GM18861 (cell line): Measurements from ENCODE around the gene WDR88.
"Not testable (repeated sequence)": the region's sequence is repeated elsewhere in the genome, so short reads cannot be mapped to it uniquely, and the experiment has no call there.

Source experiments
- ATAC-seq: cut with Tn5 transposase; IDR thresholded peaks from one replicate; pipeline ENCODE4 v1.9.1; 2021; ENCODE audit not compliant: unreplicated experiment

WDR88 gene

DNA sequence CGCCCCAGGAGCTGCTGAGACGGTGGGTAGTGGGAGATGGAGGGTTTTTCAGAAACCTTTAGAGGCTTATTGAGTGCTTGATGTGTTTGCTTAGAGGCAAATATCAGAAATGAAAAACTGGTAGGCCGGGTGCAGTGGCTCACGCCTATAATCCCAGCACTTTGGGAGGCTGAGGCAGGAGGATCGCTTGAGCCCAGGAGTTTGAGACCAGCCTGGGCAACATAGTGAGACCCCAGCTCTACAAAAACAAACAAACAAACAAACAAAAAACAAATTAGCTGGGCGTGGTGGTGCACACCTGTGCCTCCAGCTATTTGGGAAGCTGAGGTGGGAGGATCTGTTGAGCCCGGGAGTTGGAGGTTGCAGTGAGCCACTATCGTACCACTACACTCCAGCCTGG lies 5.2 kb upstream of the WDR88 start:
- ATAC-seq, result not testable (repeated sequence)

DNA sequence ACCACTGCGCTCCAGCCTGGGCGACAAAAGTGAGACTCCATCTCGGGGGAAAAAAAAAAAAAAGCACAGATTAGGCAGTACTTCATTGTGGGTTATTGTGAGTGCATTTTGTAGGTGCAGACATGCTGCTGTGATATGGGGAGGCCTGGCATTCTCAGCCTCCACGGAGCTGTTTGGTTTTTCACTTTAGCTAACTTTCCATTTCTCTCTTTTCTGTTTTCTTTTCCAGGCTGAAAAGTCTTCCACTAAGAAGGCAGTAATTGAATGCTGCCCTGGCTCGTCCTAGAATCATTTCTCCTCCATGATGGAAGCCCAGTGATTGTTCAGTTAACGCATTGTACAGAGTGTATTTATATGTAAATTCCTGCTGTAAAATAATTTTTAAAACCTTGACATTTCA lies 2.0 kb upstream of the WDR88 start:
- no peak for ATAC-seq

DNA sequence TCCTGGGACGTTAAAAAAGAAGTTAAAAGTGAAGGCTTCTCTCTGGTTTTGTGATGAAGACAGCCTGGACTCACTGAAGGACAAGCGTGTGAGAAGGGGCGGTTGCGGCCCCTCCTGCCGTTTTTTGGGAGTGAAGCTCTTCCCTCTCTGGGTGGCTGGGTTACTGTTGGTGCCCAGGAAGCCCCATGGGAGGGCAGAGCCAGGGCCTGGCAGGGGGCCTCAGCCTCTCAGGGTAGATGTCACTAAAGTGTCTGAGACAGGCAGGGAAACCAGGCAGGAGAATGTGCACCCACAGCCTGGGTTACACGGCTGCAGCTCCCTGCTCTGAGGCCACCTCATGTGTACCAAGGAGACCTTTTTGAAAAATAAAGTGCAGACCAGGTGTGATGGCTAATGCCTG lies 1.5 kb upstream of the WDR88 start:
- ATAC-seq, result no peak

DNA sequence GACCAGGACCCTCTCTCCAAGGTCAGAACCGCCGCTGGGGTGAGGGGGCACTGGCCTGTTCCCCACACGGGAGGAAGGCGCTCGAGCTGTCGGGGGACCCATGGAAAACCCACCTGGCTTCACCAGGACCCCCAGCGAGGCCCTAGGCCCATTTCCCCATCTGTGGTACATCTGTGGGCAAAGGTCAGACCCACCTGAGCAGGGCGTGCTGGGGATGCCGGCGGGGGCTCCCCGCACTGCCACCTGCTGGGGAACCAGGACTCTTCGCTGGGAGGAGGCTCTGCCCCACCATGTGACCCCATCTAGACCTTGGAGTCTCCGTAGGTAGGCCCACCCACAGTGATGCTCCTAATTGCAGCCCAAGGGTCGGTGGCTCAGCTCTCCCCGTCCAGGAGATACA lies 511 bp downstream of the WDR88 start:
- no peak for ATAC-seq

DNA sequence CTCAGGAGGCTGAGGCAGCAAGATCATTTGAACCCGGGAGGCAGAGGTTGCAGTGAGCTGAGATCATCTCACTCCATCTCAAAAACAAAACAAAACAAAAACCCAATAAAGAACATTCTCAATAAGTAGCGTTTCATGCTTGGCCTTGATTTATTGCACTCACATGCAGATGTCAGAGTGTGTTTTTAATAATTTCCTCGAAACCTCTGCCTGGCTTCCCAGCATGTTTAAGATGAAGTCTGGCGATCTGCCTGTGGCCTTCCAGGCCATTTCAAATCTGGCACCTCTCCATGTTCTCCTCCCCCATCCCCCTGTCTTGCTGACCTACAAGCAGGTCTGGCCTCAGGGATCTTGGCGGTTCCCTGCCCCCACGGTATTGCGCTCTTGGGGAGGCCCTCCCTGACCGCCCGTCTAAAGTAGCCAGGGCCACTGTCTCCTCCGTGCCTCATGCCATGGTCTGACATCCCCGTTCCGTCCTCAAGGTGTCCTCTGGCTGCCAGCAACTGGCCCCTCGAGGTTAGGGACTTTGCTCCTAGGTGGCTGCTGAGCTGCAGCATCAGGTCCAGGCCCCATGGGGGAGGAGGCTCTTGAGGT lies 1.6 kb downstream of the WDR88 start:
- ATAC-seq, result no peak

DNA sequence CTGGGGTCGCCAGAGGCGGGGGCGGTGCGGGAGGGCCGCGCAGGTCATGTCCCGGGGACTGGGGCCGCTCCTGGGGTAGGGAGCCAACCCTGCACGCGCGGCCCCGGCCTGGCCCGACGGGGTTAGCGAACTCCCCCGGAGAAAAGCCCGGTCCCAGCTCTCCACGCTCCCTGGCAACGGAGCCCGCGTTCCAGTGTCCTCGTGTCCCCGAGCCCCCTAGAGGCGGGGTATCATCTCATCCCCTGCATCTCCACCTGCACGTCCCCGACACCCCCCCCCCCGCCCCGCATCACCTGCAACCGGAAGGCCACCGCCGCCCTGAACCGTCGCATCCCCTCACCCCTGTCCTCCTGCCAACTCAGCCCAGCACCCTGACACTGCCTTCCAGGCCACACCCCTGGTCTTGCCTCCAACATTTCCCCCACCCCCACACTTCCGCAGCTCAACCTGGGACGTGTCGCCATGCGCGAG lies 2.7 kb downstream of the WDR88 start:
- ATAC-seq, result no peak

DNA sequence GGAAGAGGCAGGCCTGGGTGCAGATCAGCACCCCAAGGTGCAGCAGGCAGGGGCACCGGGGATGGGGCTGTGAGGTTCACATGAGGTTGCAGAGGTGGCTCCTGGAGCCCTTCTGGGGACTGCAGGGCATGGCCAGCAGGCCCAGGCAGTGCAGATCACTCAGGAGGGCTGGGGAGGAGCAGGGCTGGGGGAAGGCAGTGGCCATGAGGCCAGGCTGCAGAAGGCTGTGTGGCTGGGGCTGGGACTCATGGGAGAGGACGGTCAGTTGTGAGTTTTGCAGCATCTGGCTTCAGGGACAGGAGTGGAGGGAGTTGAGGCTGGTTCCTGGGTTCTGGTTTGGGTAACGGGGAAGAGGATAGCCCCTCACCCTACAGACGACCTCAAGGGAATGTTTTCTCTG lies 7.3 kb downstream of the WDR88 start:
- no peak for ATAC-seq

DNA sequence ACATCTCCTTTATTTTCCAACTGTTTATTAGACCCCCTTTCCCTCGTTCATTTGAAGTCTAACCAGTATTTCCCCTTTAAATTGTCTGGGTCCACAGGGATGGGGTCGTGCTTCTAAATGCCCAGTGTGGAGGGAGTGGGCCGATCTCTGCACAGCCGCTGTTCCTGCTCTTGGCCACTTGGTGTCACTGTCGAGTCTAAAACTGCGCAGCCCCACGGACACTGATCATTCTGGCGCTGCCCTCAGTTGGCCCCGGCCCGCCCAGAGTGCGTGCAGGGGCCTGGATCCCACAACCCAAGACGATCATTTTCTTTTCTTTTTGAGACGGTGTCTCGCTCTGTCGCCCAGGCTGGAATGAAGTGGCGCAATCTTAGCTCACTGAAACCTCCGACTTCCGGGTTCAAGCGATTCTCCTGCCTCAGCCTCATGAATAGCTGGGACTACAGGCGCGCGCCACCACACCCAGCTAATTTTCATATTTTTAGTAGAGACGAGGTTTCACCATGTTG lies 12.0 kb downstream of the WDR88 start:
- ATAC-seq, result no peak

DNA sequence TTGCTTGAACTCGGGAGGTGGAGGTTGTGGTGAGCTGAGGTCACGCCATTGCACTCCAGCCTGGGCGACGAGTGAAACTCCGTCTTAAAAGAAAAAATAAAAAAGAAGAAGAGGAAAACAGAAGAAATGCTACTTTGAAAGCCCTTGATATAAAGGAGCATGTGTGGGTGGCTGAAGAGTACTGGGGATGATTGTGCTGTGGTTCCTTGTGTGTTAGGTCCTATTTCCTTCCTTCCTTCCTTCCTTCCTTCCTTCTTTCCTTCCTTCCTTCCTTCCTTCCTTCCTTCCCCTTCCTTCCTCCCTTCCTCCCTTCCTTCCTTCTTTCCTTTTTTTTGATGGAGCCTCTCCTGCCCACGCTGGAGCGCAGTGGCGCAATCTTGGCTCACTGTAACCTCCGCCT lies 14.3 kb downstream of the WDR88 start:
- ATAC-seq, result no peak

DNA sequence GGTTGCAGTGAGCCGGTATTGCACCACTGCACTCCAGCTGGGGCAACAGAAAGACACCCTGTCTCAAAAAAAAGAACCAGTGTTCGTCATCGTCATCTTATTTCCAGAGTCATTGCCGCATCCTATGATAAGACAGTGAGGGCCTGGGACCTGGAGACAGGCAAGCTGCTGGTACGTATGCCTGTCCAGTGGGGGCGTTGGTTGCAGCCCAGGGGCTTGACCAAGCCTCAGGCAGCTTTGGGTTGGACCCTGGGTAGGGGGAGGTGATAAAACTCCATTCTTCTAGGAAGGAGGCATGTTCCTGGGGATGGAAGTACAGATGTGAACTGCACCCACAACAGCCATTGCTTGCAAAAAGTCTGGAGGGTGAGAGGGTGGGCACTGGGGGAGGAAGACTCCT lies 15.6 kb downstream of the WDR88 start:
- no peak for ATAC-seq

DNA sequence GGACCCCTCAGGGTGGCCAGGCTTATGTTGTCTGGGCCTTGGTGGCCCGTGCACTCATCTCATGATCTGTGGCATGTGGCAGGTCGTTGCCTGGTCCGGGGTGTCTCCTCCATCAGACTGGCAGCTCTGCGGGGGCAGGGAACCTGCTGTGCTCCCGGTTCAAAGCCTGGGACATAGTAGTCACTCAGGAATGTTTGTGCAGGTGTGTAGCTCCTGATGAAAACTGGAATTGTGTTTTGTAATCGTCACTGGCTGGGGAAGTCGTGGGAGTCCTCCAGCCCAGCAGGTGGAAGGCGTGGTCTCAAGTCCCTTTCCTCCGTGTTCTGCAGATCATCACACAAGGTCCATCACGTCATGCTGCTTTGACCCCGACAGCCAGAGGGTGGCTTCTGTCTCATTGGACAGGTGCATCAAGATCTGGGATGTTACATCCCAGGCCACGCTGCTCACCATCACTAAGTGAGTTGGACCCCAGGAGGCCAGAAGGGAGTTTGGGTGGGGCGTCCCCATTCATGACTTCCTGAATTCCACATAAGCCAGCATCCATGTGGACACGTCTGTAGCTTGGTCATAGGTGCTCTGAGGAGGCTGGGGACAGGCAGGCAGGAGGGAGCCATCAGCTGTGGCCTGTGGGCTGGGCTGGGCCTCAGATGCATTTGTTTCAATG lies 19.1 kb downstream of the WDR88 start:
- no peak for ATAC-seq

DNA sequence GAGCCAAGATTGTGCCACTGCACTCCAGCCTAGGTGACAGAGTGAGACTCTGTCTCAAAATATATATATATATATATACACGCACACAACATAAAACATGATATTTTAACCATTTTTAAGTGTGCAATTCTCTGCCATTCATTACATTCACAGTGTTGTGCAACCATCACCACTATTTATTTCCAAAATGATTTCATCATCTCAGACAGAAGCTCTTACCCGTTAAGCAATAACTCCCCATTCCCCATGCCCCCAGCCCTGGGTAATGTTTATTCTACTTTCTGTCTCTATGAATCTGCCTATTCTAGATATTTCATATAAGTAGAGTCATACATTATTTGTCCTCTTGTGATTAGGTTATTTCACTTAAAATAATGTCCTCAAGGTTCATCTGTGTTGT lies 20.3 kb downstream of the WDR88 start:
- no peak for ATAC-seq

DNA sequence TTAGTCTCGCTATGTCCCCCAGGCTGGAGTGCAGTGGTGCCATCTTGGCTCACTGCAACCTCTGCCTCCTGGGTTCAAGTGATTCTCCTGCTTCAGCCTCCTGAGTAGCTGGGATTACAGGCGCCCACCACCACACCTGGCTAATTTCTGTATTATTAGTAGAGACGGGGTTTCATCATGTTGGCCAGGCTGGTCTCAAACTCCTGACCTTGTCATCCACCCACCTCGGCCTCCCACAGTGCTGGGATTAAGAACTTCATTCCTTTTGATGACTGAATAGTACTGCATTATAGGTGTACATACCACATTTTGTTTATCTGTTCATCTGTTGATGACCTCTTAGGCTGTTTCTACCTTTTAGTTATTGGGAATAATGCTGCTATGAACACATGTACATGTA lies 20.7 kb downstream of the WDR88 start:
- not testable (repeated sequence) for ATAC-seq

DNA sequence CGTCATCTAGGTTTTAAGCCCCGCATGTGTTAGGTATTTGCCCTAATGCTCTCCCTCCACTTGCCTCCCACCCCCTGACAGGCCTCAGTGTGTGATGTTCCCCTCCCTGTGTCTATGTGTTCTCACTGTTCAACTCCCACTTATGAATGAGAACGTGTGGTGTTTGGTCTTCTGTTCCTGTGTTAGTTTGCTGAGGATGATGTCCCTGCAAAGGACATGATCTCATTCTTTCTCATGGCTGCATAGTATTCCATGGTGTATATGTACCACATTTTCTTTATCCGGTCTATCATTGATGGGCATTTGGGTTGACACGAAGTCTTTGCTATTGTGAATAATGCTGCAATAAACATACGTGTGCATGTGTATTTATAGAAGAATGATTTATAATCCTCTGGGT lies 22.4 kb downstream of the WDR88 start:
- ATAC-seq, result not testable (repeated sequence)

DNA sequence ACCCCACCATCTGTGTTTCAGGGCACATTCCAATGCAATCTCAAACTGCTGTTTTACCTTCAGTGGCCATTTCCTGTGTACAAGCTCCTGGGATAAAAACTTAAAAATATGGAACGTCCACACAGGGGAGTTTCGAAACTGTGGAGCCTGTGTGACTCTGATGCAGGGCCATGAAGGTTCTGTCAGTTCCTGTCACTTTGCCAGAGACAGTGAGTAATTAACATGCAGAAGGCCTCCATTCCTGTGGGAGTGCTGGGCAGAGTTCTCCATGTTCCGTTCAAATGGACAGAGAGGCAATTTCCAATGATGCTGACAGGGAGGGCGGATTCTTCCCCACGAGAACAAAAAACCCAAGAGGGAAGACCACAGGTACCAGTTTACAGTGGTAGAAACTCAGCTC lies 24.4 kb downstream of the WDR88 start:
- ATAC-seq, result no peak

DNA sequence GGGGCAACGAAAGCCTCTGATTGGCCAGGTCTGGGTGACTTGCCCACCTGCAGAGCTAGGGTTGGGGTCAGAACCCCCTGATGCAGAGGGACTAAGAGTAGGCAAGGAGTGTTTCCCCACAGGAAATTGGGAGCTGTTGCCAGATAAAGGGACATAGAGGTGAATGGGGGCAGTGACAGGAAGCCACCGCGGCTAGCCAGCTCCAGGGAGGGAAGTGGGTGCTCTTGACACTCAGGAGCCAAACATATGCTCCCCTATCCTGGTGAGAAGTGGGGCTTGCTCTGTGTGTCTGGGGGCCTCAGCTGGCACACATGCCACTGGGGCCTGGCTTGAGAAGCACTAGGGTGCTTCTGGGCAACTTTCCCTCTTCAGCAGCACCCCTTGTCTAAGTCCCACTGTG lies 26.0 kb downstream of the WDR88 start:
- ATAC-seq, result no peak

DNA sequence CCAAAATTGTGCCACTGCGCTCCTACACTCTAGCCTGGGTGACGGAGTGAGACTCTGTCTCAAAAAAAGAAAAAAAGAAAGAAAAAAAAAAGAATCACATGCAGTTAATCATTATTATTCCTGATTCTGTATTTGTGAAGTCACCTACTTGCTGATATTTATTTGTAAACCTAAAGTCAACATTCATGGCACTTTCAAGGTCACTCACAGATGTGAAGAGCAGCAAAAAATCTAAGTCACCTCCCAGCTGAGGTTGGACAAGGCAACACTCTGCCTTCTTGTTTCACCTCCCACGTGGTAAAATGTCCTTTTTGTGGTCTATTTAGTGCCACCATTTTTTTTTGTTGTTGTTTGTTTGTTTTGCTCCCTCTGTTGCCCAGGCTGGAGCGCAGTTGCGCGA lies 26.5 kb downstream of the WDR88 start:
- ATAC-seq, result no peak

DNA sequence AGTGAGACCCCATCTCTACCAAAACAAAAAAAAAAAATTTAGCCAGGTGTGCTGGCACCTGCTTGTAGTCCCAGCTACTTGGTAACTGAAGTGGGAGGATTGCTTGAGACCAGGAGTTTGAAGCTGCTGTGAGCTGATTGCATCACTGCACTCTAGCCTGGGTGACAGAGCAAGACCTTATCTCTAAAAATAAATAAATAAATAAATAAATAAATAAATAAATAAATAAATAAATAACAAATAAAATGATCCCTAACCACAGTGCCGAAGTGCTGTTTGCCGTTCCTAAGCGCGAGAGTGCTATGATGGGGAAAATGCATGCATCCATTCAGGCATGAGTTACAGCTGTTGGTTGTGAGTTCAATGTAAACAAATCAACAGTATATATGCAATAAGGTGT lies 27.2 kb downstream of the WDR88 start:
- no peak for ATAC-seq

DNA sequence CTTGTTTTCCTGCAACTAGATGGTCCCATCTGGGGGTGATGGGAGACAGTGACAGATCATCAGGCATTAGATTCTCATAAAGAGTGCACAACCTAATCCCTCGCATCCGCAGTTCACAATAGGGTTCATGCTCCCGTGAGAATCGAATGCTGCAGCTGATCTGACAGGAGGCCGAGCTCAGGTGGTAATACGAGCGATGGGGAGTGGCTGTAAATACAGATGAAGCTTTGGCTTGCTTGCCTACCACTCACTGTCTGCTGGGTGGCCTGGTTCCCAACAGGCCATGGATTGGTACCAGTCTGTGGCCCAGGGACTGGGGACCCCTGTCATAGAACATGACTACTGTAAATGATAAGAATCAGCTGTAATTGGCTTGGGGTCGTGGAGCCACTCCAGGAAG lies 28.0 kb downstream of the WDR88 start:
- ATAC-seq, result no peak

DNA sequence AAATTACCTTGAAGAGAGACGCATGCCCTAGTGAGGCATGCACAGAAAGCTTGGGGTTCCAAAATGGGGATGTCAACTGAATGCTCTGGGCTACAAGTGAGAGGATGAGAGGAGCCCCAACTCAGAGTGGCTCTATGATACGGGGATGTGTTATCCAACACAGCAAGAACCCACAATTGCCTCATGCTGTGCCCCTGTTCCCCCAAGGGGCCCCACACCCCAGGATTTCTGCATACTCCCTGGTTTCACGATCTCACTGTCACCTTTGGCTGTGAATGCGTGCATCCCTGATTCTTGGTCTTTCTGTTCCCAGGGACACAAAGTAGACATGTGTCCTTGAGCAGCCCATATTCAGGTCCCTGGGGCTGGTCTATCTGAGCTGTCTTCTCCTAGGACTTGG lies 29.3 kb downstream of the WDR88 start:
- ATAC-seq, result no peak

DNA sequence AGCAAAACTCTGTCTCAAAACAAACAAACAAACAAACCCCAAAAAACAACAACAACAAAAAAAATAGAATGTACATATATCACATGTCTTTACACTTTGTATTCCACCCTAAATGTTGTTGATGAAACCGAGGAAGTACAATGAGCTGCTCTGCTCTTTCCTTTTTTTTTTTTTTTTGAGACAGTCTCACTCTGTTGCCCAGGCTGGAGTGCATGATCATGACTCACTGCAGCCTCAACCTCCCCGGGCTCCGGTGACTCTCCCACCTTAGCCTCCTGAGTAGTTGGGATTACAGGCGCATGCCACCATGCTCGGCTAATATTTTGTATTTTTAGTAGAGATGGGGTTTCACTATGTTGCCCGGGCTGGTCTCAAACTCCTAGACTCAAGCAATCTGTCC lies 31.6 kb downstream of the WDR88 start:
- ATAC-seq, result no peak

DNA sequence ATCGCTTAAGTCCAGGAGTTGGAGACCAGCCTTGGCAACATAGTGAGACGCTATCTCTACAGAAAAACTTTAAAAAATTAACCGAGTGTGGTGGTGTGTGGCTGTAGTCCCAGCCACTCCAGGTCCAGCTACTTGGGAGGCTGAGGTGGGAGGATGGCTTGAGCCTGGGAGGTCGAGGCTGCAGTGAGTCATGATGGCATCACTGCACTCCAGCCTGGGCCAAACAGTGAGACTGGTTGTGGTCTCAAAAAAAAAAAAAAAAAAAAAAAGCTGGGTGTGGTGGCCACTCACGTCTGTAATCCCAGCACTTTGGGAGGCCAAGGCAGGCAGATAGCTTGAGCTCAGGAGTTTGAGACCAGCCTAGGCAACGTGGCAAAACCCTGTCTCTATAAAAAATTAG lies 34.1 kb downstream of the WDR88 start:
- not testable (repeated sequence) for ATAC-seq

DNA sequence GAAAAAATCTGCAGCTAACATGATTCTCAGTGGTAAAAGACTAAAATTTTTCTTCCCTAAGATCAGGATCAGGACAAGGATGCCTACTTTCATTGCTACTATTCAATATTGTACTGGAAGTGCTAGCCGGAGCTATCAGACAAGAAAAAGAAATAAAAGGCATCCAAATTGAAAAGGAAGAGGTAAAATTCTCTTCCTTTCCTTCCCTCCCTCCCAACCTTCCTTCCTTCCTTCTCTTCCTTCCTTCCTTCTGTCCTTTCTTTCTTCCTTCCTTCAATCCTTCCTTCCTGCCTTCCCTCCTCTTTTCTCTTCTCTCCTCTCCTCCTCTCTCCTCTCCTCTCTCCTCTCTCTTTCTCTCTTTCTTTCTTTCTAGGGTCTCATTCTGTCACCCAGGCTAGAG lies 35.5 kb downstream of the WDR88 start:
- no peak for ATAC-seq
